ENCODE results near the gene HAUS8.
"Not testable (repeated sequence)": the region's sequence is repeated elsewhere in the genome, so short reads cannot be mapped to it uniquely, and the experiment has no call there.

Gene HAUS8

GRCh38 chr19:17022738-17023137 lies 52.5 kb downstream of the HAUS8 start:
- no peaks in the 10 kb centered on the region; the same call in 1 of the 2 replicates for H3K9me3 ChIP-seq (ENCODE audit: control insufficient read depth, insufficient read depth, low read length)
- DNase-seq (ENCODE audit: low read depth, low spot score) = no peak
- H3K27ac ChIP-seq (ENCODE audit: low read length) = no peak overlapping the region
- no peaks in the 10 kb centered on the region for H3K4me1 ChIP-seq (ENCODE audit: control insufficient read depth, insufficient read depth, low read length)
- WGBS (ENCODE audit: insufficient coverage, insufficient read length) = no CpG with 5 or more reads among the region's 7 CpGs
- H3K36me3 ChIP-seq (ENCODE audit: control insufficient read depth, insufficient read depth, low read length) = no peaks in the 10 kb centered on the region
- no peak overlapping the region for H3K4me3 ChIP-seq (ENCODE audit: low read length)
- no peaks in the 10 kb centered on the region for H3K27me3 ChIP-seq (ENCODE audit: control insufficient read depth, insufficient read depth, low read length)

DNA sequence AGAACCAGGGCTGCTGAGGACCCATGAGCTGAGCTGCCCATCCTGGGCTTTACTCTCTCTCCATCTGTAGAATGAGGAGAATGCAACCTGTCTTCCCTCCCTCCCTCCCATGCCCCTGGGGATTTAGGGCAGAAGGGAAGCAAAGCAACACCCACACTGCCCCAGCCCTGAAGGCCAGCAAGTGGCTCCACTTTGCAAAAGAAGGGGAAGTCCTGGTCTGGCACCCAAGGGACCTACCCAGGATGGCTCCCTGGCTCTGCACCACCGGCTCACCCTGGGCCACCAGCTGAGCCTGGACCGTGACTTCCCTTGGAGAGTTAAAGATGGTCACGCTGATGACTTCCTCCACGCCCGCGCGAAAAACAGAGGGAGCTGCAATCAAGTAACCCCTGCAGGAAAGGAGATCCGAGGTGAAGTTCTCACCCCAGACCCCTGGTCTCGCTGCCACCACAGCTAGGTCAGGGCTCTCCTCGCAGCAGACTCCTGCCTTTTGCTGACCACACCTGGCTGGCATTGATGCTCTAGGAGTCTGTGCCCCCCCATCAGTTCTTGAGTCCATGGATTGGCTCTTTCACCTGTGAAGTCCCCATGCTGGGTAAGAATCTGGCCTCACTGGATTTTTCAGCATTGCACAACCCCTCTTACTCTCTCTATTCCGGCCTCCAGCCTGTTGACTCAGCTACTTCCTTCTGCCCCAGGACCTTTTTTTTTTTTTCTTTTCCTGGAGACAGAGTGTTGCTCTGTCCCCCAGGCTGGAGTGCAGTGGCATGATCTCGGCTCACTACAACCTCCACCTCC lies 53.3 kb downstream of the HAUS8 start:
- Histone ChIP-seq H3K36me3 (ENCODE audit: control insufficient read depth, insufficient read depth, low read length) (no peaks in the 10 kb centered on the region), H3K27me3 (ENCODE audit: control insufficient read depth, insufficient read depth, low read length) (no peaks in the 10 kb centered on the region), H3K27ac (ENCODE audit: low read length) (no peak overlapping the region), H3K9me3 (ENCODE audit: control insufficient read depth, insufficient read depth, low read length) (no peaks in the 10 kb centered on the region; the same call in 1 of the 2 replicates), H3K4me1 (ENCODE audit: control insufficient read depth, insufficient read depth, low read length) (no peaks in the 10 kb centered on the region), H3K4me3 (ENCODE audit: low read length) (no peak overlapping the region)
- DNase-seq (ENCODE audit: low read depth, low spot score) = no peak
- WGBS (ENCODE audit: insufficient coverage, insufficient read length) = no CpG with 5 or more reads among the region's 12 CpGs

- no peak for DNase-seq (ENCODE audit: low read depth, low spot score)
- Histone ChIP-seq H3K4me1 (ENCODE audit: control insufficient read depth, insufficient read depth, low read length) (no peaks in the 10 kb centered on the region), H3K27me3 (ENCODE audit: control insufficient read depth, insufficient read depth, low read length) (no peaks in the 10 kb centered on the region), H3K4me3 (ENCODE audit: low read length) (no peak overlapping the region), H3K9me3 (ENCODE audit: control insufficient read depth, insufficient read depth, low read length) (no peaks in the 10 kb centered on the region; the same call in 1 of the 2 replicates), H3K36me3 (ENCODE audit: control insufficient read depth, insufficient read depth, low read length) (no peaks in the 10 kb centered on the region), H3K27ac (ENCODE audit: low read length) (no peak overlapping the region)
- WGBS (ENCODE audit: insufficient coverage, insufficient read length) = no CpG with 5 or more reads among the region's 1 CpG
Measured at GRCh38 chr19:17021328-17021727, 53.9 kb downstream of the HAUS8 start.

GRCh38 chr19:17020823-17021222 lies 54.4 kb downstream of the HAUS8 start:
- no peaks in the 10 kb centered on the region for H3K27me3 ChIP-seq (ENCODE audit: control insufficient read depth, insufficient read depth, low read length)
- H3K4me1 ChIP-seq (ENCODE audit: control insufficient read depth, insufficient read depth, low read length) = no peaks in the 10 kb centered on the region
- H3K27ac ChIP-seq (ENCODE audit: low read length) = no peak overlapping the region
- no peak for DNase-seq (ENCODE audit: low read depth, low spot score)
- no peaks in the 10 kb centered on the region for H3K36me3 ChIP-seq (ENCODE audit: control insufficient read depth, insufficient read depth, low read length)
- no peak overlapping the region for H3K4me3 ChIP-seq (ENCODE audit: low read length)
- H3K9me3 ChIP-seq (ENCODE audit: control insufficient read depth, insufficient read depth, low read length) = no peaks in the 10 kb centered on the region; the same call in 1 of the 2 replicates
- no CpG with 5 or more reads among the region's 2 CpGs for WGBS (ENCODE audit: insufficient coverage, insufficient read length)

DNA sequence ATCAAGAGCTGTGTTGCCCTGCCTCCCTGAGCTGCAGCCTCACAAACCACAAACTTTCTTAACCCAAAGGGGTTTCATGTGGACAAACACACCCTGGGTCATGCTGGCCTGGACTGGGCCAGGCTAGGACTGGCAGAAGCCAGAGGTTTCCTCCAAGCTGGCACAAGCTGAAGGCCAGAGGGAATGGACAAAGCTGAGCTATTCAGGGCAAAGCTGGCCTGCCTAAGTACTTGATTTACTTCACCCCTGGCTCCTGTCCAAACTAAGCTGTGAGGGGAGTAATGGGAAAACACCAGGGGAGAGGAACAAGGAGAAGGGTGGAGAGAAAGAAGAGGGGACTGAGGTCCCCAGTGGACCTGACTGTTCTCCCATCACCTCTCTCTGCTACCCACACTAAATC lies 54.9 kb downstream of the HAUS8 start:
- Histone ChIP-seq H3K27ac (ENCODE audit: low read length) (no peak overlapping the region), H3K4me3 (ENCODE audit: low read length) (no peak overlapping the region), H3K9me3 (ENCODE audit: control insufficient read depth, insufficient read depth, low read length) (no peaks in the 10 kb centered on the region; the same call in 1 of the 2 replicates), H3K36me3 (ENCODE audit: control insufficient read depth, insufficient read depth, low read length) (no peaks in the 10 kb centered on the region), H3K27me3 (ENCODE audit: control insufficient read depth, insufficient read depth, low read length) (no peaks in the 10 kb centered on the region), H3K4me1 (ENCODE audit: control insufficient read depth, insufficient read depth, low read length) (no peaks in the 10 kb centered on the region)
- DNase-seq (ENCODE audit: low read depth, low spot score) = no peak

GRCh38 chr19:17014212-17014861 lies 60.9 kb downstream of the HAUS8 start:
- not testable (repeated sequence) for H3K27me3 ChIP-seq (ENCODE audit: control insufficient read depth, insufficient read depth, low read length); H3K9me3 ChIP-seq (ENCODE audit: control insufficient read depth, insufficient read depth, low read length); H3K4me1 ChIP-seq (ENCODE audit: control insufficient read depth, insufficient read depth, low read length); H3K27ac ChIP-seq (ENCODE audit: low read length); H3K36me3 ChIP-seq (ENCODE audit: control insufficient read depth, insufficient read depth, low read length); DNase-seq (ENCODE audit: low read depth, low spot score); H3K4me3 ChIP-seq (ENCODE audit: low read length)
- WGBS (ENCODE audit: insufficient coverage, insufficient read length) = no CpG with 5 or more reads among the region's 9 CpGs

DNA sequence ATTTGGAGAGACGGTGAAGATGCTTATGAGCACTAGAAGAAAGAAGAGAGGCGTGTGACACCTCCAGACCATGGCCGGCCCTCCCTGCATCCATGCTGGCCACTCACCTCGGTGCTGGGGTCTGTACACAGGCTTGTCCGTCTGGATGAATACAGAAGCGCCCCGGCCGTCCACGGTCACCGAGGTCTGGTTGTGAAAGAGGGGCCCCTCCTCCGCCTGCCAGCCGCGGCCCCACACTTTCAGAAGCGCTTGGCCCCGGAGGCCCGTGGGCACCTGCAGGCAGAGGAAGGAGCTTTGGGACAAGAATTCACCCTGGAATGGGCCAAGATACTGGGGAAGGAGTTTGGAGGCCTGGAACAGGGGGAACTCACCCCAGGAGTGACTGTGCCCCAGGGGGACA lies 63.8 kb downstream of the HAUS8 start:
- DNase-seq (ENCODE audit: low read depth, low spot score) = no peak
- Histone ChIP-seq H3K27me3 (ENCODE audit: control insufficient read depth, insufficient read depth, low read length) (no peaks in the 10 kb centered on the region), H3K9me3 (ENCODE audit: control insufficient read depth, insufficient read depth, low read length) (no peaks in the 10 kb centered on the region), H3K4me1 (ENCODE audit: control insufficient read depth, insufficient read depth, low read length) (no peaks in the 10 kb centered on the region), H3K4me3 (ENCODE audit: low read length) (no peak overlapping the region), H3K27ac (ENCODE audit: low read length) (no peak overlapping the region), H3K36me3 (ENCODE audit: control insufficient read depth, insufficient read depth, low read length) (no peaks in the 10 kb centered on the region)
- WGBS (ENCODE audit: insufficient coverage, insufficient read length) = no CpG with 5 or more reads among the region's 16 CpGs

DNA sequence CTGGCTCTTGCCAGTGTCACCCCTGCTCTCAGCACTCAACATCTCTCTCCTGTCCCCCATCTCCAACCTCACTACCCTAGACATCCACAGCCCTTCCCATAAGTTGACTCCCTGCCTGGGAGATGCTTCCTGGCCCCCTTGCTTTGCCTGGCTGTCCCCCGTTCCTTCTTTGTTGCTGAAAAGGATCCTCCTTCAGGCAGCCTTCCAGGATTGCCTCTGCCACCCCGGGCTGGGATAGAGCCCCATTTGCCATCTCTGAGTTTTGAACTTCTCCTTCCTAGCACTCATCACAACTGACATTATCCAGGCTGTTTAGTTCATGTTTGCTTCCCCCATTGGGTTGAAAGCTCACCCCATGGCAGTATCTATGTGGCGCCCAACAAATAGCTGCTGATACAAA lies 68.7 kb downstream of the HAUS8 start:
- H3K4me3 ChIP-seq (ENCODE audit: low read length) = no peak overlapping the region
- WGBS (ENCODE audit: insufficient coverage, insufficient read length) = no CpG with 5 or more reads among the region's 3 CpGs
- H3K36me3 ChIP-seq (ENCODE audit: control insufficient read depth, insufficient read depth, low read length) = no peaks in the 10 kb centered on the region; the same call in 1 of the 2 replicates
- no peak overlapping the region for H3K27ac ChIP-seq (ENCODE audit: low read length)
- no peaks in the 10 kb centered on the region for H3K27me3 ChIP-seq (ENCODE audit: control insufficient read depth, insufficient read depth, low read length)
- H3K4me1 ChIP-seq (ENCODE audit: control insufficient read depth, insufficient read depth, low read length) = peaks cover under 1% of the 10 kb centered on the region; the same call in 1 of the 2 replicates
- H3K9me3 ChIP-seq (ENCODE audit: control insufficient read depth, insufficient read depth, low read length) = no peaks in the 10 kb centered on the region
- DNase-seq (ENCODE audit: low read depth, low spot score) = no peak

GRCh38 chr19:17005000-17005399 lies 70.3 kb downstream of the HAUS8 start:
- peaks cover 2% of the 10 kb centered on the region; the same call in 1 of the 2 replicates for H3K4me1 ChIP-seq (ENCODE audit: control insufficient read depth, insufficient read depth, low read length)
- no peaks in the 10 kb centered on the region for H3K27me3 ChIP-seq (ENCODE audit: control insufficient read depth, insufficient read depth, low read length)
- H3K36me3 ChIP-seq (ENCODE audit: control insufficient read depth, insufficient read depth, low read length) = no peaks in the 10 kb centered on the region; the same call in 1 of the 2 replicates
- WGBS (ENCODE audit: insufficient coverage, insufficient read length) = no CpG with 5 or more reads among the region's 3 CpGs
- DNase-seq (ENCODE audit: low read depth, low spot score) = no peak
- H3K9me3 ChIP-seq (ENCODE audit: control insufficient read depth, insufficient read depth, low read length) = no peaks in the 10 kb centered on the region
- H3K4me3 ChIP-seq (ENCODE audit: low read length) = no peak overlapping the region
- no peak overlapping the region for H3K27ac ChIP-seq (ENCODE audit: low read length)

GRCh38 chr19:17004386-17004785 lies 70.9 kb downstream of the HAUS8 start:
- Histone ChIP-seq H3K9me3 (ENCODE audit: control insufficient read depth, insufficient read depth, low read length) (no peaks in the 10 kb centered on the region), H3K4me1 (ENCODE audit: control insufficient read depth, insufficient read depth, low read length) (peaks cover 2% of the 10 kb centered on the region; the same call in 1 of the 2 replicates), H3K27ac (ENCODE audit: low read length) (no peak overlapping the region), H3K27me3 (ENCODE audit: control insufficient read depth, insufficient read depth, low read length) (no peaks in the 10 kb centered on the region), H3K36me3 (ENCODE audit: control insufficient read depth, insufficient read depth, low read length) (no peaks in the 10 kb centered on the region; the same call in 1 of the 2 replicates), H3K4me3 (ENCODE audit: low read length) (no peak overlapping the region)
- no CpG with 5 or more reads among the region's 15 CpGs for WGBS (ENCODE audit: insufficient coverage, insufficient read length)
- DNase-seq (ENCODE audit: low read depth, low spot score) = no peak

All from iPS DF 6.9 (cell line).